ENCODE measurements around the gene SLC16A3. TPM values are rescaled to one million over a fixed set of nuclear protein-coding genes. Genes with fewer than 3 reads are reported as not detected.

SLC16A3 gene
- total RNA-seq, 4 donors from 2014 or later: 11.2 to 38.5 (median 22.1) TPM

DNA sequence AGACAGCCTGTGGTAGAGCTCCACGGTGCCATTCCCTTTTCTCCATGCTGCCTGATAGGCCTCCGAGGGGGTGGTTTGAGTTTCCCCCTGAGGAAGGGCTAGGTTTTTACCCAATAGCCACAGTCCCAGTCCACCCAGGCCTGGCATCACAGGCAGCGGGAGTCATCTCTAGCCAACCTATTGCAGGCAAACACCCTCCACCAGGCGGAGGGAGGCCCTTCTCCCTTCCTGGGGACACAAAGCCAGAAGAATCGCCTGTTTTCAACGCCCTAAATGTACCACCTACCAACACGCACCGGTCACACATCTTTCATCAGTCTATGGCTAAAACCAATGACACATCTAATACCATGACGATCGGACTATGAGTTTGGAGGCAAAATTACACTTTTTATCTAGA, 37.3 kb downstream of the SLC16A3 start:
- Histone ChIP-seq H3K27me3 (no peaks in the 10 kb centered on the region), H3K27ac (peak overlapping the region; percentile 92 to 100 (median 98)), H3K9me3 (no peaks in the 10 kb centered on the region), H3K4me1 (peaks cover 2 to 93% (median 46%) of the 10 kb centered on the region in 3 donors), H3K4me3 (no peak overlapping the region), H3K36me3 (peaks cover 0 to 70% of the 10 kb centered on the region in 2 donors)
- WGBS, 2 donors (ENCODE audit: low coverage in 1 of 2): 81% methylated on average over 7 of the region's 10 CpGs
- no peak for ATAC-seq
- TF ChIP-seq POLR2A (IDR thresholded peaks at IDR 0.05) (no peak), EP300 (IDR thresholded peaks at IDR 0.05) (no peak)

DNA sequence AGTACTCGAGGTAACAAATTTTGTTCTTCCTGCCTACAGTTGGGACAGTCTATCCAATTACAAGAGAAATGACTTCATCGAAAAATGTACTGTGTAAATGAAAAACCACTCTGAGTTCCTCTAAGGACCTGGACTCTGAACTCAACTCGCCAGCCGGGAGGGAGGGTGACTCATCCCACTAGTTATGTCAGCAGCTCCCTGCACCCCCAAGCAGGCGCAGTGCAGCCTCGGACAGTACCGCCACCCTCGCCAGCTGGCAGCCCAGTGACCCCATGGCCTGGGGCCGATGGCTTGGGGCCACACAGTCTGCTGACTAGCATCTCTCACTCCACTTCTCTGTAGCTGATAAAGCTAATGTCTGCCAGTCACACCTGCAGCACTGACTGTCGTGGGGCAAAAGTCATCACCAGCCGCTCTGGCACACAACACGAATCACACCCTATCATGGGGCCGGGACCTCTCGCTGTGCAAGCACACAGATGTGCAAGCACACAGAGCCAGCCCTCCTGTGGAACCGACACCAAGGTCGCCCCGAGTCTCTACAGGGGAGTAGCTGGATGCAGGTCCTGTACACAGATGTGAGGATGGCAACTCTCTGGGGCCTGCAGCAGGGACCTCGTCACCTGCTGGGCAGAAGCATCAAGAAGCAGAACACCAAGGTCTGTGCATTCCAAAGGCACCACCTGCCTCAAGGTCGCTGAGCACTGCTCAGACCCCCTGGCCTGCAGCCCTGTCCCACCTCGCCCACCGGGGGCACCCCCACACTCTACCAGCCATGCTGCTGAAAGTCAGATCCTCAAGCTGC, 38.9 kb downstream of the SLC16A3 start:
- Histone ChIP-seq H3K4me1 (peaks cover 2 to 95% (median 58%) of the 10 kb centered on the region in 3 donors), H3K4me3 (peak overlapping the region in 1 of 2 donors; percentile 30)
- 0 to 19% methylated on average over 4 to 9 of the region's 21 CpGs for WGBS, 2 donors (ENCODE audit: low coverage in 1 of 2)

DNA sequence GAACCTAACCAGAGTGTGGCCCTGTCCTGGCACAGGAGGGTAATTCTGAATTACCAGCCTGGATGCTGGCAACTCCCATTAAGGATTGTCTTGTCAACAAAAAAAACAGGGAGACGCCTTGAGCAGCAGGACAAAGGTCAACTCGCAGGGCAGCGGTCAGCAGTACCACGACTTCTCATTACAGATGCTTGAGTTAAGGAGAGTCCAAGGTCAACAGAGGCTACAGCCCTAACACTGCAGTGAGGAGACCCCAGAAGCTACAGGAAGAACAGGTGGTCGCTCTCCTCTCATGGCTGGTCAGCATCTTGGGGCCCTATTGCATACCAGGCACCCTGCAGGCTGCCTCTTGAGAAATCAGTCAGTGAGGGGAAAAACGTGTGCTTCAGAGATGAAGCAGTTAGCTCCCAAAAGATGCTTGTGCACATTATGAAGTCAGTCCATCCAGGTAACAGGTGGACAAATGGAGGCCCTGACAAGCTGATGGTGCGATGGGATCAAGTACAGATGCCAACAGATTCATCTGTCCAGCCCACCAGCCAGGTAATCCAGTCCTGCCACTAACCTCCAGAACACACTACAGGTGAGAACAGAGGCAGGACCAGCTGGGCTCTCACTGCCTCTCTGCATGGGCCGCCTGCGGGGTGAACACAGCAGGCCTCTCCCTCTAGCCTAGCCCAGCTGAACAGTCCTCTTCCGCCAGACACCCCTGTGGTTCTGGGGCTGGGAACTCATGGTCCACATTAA, 40.5 kb downstream of the SLC16A3 start:
- H3K36me3 ChIP-seq: peaks cover 0 to 49% of the 10 kb centered on the region in 2 donors
- TF ChIP-seq POLR2AphosphoS5 (IDR thresholded peaks at IDR 0.05): no peak
- TF ChIP-seq, protein P1, sequence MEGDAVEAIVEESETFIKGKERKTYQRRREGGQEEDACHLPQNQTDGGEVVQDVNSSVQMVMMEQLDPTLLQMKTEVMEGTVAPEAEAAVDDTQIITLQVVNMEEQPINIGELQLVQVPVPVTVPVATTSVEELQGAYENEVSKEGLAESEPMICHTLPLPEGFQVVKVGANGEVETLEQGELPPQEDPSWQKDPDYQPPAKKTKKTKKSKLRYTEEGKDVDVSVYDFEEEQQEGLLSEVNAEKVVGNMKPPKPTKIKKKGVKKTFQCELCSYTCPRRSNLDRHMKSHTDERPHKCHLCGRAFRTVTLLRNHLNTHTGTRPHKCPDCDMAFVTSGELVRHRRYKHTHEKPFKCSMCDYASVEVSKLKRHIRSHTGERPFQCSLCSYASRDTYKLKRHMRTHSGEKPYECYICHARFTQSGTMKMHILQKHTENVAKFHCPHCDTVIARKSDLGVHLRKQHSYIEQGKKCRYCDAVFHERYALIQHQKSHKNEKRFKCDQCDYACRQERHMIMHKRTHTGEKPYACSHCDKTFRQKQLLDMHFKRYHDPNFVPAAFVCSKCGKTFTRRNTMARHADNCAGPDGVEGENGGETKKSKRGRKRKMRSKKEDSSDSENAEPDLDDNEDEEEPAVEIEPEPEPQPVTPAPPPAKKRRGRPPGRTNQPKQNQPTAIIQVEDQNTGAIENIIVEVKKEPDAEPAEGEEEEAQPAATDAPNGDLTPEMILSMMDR (IDR thresholded peaks at IDR 0.05): no peak
- H3K4me3 ChIP-seq: no peak overlapping the region
- H3K27ac ChIP-seq: peak overlapping the region in 3 of 4 donors; percentile 97 to 100 (median 100)
- ATAC-seq: no peak
- H3K4me1 ChIP-seq: peaks cover 2 to 87% (median 65%) of the 10 kb centered on the region in 3 donors
- H3K9me3 ChIP-seq: no peaks in the 10 kb centered on the region
- H3K27me3 ChIP-seq: no peaks in the 10 kb centered on the region
- WGBS, 2 donors (ENCODE audit: low coverage in 1 of 2): 51 to 63% methylated on average over 4 to 5 of the region's 10 CpGs

More for the DNA sequence above, 38.9 kb downstream of the SLC16A3 start:
- H3K9me3 ChIP-seq: no peaks in the 10 kb centered on the region
- H3K36me3 ChIP-seq: peaks cover 0 to 64% of the 10 kb centered on the region in 2 donors
- peak; percentile 83 for TF ChIP-seq POLR2AphosphoS5 (IDR thresholded peaks at IDR 0.05)
- TF ChIP-seq POLR2A (IDR thresholded peaks at IDR 0.05): no peak
- peak overlapping the region; percentile 92 to 100 (median 98) for H3K27ac ChIP-seq
- peak; percentile 99 for ATAC-seq
- H3K27me3 ChIP-seq: no peaks in the 10 kb centered on the region

DNA sequence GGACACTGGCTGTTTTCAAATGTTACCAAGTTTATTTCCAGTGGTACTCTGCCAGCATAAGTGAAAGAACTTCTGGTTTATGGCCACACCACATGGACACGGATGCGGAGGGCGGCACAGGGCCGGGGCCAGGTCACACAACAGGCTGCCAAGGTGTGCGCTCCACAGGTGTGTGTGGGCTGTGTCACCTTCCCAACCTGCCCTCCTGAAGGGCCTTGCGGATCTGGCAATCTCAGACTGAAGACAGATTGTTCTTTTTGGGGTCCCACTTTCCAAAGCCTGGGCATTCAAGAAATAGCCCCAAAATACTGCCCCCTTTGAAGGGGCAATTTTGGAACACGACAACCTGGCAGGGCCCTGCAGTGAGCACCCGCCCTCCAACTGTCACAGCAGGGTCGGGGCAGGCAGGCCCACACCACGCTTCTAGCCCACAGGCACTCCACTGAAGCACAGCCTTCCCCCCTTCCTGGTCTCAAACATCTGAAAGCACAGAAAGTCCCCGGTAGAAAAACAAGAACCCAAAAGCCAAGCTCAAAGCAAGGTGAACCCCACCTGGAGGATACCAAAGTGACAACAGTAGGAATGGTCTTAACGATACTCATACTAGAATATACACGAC, 41.1 kb downstream of the SLC16A3 start:
- no peak for ATAC-seq
- Histone ChIP-seq H3K4me3 (no peak overlapping the region), H3K9me3 (no peaks in the 10 kb centered on the region), H3K27me3 (no peaks in the 10 kb centered on the region), H3K27ac (peak overlapping the region in 3 of 4 donors; percentile 100), H3K4me1 (peaks cover 2 to 90% (median 70%) of the 10 kb centered on the region in 3 donors), H3K36me3 (peaks cover 0 to 42% of the 10 kb centered on the region in 2 donors)
- 53 to 56% methylated on average over 3 to 8 of the region's 13 CpGs for WGBS, 2 donors (ENCODE audit: low coverage in 1 of 2)
- no peak for TF ChIP-seq POLR2AphosphoS5 (IDR thresholded peaks at IDR 0.05)
- no peak for TF ChIP-seq EP300 (IDR thresholded peaks at IDR 0.05)
- TF ChIP-seq, protein P1 (IDR thresholded peaks at IDR 0.05): no peak
- TF ChIP-seq POLR2A (IDR thresholded peaks at IDR 0.05): no peak

DNA sequence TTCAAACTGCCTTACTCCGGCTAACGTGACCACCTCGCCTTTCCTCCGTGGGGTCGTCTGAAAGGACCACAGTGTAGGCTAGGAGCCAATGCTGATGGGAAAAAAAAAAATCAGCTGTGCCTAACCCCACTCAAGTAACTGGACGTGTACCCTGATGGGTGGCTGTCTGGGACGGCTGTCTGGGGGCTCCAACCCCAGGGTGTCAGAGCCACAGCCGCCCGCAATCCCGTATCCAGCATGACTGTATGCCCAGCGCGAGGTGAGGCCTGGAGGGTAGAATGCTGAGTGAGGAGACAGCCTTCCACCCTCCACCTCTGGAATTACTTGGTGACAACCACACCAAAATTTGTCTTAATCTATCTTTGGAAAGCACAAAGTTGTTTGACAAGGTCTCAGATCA, 41.8 kb downstream of the SLC16A3 start:
- Histone ChIP-seq H3K4me3 (no peak overlapping the region), H3K9me3 (no peaks in the 10 kb centered on the region), H3K4me1 (peaks cover 2 to 90% (median 70%) of the 10 kb centered on the region in 3 donors), H3K36me3 (peaks cover 0 to 35% of the 10 kb centered on the region in 2 donors), H3K27ac (peak overlapping the region in 3 of 4 donors; percentile 100), H3K27me3 (no peaks in the 10 kb centered on the region)
- no peak for TF ChIP-seq EP300 (IDR thresholded peaks at IDR 0.05)
- TF ChIP-seq POLR2A (IDR thresholded peaks at IDR 0.05): no peak
- TF ChIP-seq, protein P1 (IDR thresholded peaks at IDR 0.05): no peak
- no peak for TF ChIP-seq POLR2AphosphoS5 (IDR thresholded peaks at IDR 0.05)
- ATAC-seq: no peak
- 75% methylated on average over 6 of the region's 12 CpGs; no CpG with 5 or more reads in 1 of the 2 donors for WGBS, 2 donors (ENCODE audit: low coverage in 1 of 2)

Data from gastroesophageal sphincter (tissue), 4 donors.